OCI-M2 (cell line): ENCODE results near the gene WNT6.

Experiments
- DNase-seq: peaks from one replicate; lab custom pipeline; 2025; ENCODE audit not compliant: unreplicated experiment; lab: John Stamatoyannopoulos, UW

The WNT6 gene

DNA sequence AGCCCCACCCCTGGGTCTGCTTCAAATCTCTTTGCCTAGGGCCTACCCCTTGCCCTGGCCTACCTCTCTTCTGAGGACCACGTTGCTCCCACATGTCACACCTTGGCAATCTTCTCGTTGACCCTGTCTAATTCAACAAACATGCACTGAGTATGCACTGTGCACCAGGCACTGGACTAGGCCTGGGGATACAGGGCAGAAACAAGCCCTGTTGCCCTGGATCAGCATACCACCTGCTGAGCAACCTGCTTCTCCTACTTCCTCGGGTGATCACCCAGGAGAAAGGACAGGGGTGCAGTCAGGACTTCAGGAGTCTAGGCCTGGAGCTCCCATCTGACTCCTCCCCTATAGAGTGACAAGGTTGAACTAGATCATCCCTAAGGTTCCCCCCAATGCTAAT lies 30.8 kb downstream of the WNT6 start:
- DNase-seq, result no peak

DNA sequence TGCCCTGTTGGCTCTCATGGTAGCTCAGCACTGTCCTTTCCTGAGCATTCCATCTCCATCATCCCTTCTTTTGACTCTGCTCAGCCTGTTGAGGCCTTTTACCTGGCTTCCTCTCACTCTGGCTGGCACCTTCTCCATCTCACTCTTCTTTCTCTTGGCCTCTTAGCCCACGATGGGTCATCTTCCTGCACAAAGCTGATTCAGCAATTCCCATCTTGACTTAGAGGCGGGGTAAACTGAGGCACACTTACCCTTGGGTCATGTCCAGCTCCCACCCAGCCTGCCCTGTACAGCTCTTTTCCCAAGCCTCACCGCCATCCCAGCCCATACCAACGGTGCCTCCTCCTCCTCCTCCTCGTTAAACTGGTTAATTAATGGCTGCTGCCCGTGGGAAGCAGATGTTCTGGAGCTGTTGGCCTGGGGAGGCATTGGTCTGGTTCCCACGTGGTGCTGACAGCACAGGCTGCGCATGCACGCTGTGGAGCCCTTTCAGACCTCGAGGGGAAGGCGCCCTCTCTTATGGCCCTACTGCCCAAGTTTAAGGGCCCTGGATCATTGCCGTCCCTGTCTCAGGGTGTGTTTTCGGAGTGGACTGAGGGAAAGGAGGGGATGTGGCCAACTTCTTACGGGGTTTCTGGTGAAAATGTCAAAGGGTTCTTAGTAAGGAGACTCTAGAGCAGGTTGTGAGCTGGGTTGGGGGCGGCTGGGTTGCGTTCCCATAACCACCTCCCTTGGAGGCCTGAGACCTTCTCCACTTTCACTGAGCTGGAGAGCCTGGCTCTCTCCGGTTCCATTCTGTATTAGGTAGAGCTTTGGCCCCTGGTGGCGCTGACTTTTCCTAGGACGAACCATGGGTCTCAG lies 31.9 kb downstream of the WNT6 start:
- no peak for DNase-seq

DNA sequence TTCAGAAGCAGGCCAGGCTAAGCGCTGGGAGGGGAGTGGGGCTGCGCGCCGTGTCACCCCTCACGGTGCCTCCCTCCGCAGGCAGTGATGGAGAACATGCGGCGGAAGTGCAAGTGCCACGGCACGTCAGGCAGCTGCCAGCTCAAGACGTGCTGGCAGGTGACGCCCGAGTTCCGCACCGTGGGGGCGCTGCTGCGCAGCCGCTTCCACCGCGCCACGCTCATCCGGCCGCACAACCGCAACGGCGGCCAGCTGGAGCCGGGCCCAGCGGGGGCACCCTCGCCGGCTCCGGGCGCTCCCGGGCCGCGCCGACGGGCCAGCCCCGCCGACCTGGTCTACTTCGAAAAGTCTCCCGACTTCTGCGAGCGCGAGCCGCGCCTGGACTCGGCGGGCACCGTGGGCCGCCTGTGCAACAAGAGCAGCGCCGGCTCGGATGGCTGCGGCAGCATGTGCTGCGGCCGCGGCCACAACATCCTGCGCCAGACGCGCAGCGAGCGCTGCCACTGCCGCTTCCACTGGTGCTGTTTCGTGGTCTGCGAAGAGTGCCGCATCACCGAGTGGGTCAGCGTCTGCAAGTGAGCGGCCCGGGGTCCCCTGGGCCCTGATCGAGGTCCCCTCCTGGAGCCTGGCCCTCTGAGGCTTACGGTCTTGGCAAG lies 33.2 kb downstream of the WNT6 start:
- DNase-seq, result no peak

DNA sequence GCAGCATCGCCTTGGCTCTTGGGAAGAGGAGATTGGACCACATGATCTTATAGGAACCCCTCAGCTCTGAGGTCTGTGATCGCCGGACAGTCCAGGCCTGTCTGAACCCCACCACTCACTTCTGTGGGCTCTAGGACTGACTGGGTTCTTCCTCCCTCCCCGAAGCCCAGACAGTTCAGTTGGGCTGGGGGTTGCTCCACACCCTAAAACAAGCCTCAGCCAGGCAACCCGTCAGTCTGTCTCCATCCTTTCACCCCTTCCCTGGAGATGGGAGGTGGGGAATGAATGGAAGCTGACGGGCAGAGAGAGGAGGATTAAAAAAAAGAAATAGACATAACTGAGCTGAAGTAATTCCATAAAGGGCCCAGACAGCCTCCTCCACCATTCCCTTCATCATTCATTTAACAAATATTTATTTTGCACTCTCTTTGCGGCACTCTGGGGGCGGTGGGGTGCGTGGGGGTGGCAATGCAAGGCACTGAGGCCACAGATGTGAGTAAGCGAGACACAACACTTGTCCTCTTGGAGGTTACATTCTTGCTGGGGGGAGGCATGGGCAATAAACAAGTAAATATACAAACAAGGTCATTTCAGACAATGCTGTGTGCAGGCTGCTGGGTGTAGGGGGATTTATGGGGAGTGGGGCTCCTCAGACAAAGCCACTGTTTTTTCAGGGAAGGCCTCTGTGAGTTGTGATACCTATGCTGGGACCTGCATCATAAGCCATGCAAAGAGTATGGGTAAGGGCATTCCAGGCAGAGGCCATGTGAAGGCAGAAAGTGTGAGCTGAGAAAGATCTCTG lies 33.9 kb downstream of the WNT6 start:
- DNase-seq, result no peak

DNA sequence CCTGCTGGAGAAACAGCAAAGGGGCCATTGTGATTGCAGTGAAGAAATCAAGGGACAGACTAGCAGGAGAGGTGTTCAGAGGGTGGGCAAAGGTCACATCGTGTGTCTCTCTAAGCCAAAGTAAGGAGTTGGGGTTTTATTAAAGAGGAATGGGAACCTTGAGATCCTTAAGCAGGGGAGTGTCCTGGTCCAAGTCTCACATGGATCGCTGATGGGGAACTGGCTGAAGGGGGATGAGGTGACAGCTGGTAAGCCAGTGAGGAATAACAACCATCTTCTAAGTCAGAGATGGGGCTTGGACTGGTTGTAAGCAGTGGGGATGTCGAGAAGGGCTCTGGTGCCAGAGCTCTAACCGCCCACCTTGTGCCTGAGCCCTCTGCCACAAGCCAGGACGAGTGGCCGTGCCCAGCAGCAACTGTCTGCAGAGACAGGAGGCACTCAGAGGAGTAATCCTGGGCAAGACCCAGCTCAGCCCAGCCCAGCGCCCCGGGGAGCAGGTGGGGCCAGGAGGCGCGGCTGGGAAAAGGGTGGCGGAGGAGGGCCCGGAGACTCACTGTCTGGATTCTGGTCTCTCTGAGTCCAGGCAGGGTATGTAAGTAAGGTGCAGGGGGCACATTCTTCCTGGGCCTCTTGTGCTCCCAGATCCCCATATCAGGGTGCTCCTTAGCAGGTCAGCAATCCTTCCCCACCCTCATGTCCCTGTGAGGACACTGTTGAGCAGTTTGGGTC lies 34.7 kb downstream of the WNT6 start:
- no peak for DNase-seq

DNA sequence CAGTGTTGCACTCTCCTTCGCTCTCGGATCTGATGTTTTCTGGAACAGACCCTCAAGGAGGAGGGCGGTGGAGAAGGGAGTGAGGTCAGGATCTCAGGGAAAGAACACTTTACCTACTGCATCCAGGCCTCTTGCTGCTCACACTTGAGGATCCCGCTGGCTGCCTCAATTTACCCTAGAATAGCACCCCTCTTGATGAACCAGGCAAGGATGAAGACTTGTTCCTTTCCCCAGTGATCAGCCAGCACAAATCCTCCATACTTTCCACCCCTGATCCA lies 35.2 kb downstream of the WNT6 start:
- DNase-seq, result no peak

DNA sequence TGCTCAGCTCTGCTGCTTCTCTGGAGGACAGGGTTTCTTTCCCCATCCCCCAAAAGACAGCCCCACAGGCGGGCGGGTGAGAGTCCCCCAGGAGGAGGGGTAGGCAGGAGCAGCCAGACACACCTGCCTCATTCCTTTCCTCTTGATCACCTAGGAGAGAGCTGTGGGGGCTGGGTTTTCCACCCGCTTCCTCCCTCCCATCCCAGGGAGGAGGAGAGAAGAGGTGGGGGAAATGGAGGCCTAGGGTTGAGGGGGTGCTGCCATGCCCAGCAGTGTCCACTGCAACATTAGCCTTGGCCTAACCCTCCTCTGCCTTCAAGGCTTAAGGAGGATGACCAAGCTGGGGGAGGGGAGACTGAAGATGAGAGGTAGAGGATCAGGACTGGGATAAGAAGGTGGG lies 35.7 kb downstream of the WNT6 start:
- no peak for DNase-seq

DNA sequence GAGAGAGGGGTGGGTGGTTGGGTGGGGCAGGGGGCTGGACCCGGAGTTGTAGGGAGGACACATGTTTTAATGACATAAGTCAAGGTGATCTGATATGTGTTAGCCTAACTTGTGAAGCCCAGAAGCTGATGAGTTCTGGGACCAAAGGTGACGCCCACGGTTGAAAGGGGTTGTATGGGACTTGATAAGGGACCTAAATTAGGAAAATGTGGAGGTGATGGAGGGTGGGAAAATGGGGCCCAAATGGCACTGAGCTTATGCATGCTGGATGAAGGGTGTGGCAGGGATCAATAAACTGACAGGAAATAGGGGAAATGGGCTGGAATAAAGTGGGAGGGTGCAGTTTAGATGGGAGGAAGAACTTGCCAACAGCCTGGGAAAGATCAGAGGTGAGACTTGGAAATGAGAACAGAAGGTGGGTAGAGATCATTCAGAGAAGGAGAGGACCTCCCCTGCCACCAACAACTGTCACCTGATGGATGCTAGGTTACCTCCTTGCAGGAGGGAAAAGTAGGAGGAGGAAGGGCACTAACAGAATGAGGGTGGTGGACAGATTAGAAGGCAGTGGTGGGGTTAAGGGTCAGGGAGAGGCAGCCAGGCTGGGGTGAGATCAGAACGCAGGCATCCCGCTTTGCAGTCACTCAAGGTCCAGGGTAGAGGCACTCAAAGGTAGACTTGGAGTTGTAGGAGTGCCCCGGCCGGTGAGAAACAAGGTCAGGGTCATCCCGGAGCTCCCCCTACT lies 36.3 kb downstream of the WNT6 start:
- DNase-seq, result no peak

DNA sequence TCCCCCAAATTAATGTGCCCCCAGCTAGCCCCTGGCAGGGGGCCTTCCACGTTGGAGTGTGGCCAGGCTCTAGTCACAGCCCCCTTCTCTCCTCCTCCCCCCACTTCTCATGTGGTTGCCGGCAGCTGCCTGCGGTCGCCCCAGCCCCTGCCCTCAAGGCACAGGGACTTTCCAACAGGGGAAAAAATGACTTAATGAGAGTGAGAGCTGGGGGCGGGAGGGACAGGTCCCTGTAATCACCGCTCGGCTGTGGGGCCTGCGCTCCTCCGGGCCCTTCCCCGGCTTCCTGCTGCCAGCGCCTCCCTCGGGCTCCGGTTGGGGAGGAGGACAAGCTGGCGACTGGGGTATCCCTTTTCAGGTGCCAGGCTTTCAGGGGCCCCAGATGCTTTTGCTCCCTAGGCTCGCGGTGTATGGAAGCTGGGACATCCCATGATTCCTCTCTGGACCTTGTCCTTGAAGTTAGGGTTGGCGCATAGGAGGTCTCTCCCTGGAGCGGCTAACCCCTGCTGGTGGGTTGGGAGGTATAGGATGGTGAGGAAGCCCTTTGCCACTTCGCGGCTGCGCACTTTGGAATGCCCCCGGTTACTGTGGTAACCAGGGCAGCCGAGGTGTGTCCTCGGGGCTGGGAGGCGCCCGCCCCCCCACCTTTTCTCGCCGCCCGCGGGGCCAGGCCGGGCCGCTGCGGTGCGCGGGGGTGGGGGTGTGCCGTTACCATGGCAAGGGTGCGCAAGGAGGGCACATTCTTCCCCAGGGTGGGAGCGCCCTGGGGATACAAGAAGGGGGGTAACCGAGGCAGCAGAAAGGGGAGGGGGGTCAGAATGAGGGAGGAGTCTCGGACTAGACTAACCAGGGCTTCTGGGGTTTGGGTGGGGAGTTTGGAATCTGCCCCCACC lies 37.1 kb downstream of the WNT6 start:
- no peak for DNase-seq

DNA sequence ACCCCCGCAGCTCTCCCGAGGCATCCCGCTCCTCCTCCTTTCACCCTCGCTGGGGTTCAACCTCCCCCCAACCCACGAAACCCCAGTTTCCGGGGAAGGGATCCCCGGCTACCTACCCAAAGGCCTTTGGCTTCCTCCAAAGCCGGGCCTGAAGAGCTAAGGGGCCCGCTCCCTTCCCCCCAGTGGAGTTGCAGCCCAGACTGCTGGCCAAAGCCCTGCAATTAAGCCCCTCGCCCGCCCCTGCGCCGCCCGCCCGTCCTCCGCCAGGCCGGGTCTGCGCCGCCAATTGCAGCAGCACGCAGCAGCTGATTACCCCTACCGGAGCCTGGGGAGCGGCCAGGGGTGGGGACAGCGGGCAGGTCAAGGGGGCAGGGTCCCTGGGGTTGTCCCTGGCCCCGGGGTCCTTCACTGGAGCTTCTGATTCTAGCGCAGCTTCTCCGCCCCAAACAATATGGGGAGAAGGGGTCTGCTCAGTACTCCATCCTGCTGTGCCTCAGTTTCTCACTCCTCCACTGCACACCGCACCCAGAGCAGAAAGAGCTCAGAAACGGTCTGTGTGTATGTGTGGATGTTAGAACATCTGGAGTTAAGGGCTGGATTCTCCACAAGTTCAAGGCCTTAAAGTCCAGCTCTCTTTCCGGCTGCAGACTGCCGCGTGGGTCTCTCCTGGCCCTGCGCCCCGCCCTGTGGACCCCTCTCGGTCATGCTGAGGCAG lies 37.9 kb downstream of the WNT6 start:
- no peak for DNase-seq

DNA sequence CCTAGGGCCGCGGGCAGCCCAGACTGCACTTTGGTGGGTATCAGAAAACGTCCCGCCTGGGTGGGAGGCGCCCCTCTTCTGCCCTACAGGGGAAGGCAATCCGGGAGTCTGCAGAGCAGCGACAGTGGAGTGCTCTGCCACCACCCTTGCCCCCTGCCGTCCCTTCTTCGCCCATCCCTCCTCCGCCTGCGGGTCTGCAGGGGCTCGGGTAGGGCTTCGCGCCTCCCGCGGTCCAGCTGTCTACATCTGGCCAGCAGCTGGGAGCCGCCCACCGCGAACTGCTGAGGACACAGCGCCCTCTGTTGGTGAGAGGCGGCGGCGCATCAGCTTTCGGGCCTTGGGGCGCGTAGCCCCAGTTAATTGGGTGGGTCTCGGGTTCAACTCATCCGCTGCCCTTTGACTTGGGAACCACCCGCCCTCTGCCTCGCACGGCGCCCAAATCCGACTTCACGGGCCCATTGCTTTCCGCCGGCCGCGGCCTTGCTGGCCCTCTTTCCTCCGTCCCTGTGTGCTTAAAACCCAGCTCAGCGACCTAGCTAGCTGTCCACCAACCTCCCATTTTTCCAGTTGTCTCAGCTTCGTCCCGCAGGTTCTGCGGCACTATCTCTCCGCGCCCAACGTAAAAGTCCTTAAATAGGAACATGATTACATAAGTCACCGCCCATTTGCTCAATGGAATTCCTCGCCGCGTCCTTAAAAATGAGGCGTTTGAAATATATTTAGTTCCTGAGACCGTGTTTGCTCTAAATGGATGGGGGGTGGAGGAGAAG lies 38.7 kb downstream of the WNT6 start:
- DNase-seq, result peak; percentile 47

DNA sequence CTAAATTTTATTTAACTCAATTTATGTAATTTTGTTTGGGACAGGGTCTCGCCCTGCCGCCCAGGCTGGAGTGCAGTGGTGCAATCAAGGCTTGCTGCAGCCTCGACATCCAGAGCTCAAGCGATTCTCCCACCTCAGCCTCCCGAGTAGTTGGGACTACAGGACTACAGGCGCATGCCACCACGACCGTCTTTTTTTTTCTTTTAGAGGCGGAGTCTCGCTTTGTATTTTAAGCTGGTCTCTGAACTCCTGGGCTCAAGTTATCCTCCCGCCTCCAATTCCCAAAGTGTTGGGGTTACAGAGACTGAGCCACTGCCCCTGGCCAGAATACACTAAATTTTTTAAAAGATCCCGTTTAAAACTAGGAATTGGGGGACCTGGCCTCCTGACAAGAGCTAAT lies 39.5 kb downstream of the WNT6 start:
- no peak for DNase-seq

DNA sequence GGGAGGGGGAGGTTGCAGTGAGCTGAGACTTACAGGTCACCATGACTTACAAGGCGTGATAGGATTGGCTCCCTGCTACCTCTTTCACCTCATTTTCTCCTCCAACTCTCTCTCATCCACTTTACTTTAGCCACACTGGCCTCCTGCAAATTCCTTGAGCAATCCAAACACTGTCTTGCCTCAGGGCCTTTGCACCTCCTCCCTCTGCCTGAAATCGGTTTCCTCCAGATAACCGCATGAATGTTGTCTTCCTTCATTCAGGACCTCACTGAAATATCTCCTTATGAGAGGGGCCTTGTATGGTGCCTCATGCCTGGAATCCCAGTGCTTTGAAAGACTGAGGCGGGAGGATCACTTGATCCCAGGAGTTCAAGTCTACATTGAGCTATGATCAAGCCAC lies 42.8 kb downstream of the WNT6 start:
- no peak for DNase-seq

DNA sequence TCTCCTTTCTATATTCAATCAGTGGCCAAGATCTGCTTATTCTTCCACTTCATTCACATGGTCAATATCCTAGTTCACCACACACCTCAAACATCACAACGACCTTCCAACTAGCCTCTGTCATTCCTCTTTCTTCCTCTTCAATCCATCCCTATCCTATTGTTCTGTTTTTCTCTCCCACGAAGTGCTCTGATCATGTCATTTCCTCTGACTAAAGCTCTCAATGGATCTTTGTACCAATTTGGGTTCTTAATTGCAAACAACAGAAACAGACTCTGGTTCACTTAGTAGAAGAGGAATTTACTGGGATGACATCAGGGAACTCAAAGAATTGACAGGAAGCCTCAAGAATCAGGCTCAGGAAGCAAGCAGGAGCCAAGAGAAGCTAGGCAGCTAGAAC lies 44.6 kb downstream of the WNT6 start:
- DNase-seq, result no peak

DNA sequence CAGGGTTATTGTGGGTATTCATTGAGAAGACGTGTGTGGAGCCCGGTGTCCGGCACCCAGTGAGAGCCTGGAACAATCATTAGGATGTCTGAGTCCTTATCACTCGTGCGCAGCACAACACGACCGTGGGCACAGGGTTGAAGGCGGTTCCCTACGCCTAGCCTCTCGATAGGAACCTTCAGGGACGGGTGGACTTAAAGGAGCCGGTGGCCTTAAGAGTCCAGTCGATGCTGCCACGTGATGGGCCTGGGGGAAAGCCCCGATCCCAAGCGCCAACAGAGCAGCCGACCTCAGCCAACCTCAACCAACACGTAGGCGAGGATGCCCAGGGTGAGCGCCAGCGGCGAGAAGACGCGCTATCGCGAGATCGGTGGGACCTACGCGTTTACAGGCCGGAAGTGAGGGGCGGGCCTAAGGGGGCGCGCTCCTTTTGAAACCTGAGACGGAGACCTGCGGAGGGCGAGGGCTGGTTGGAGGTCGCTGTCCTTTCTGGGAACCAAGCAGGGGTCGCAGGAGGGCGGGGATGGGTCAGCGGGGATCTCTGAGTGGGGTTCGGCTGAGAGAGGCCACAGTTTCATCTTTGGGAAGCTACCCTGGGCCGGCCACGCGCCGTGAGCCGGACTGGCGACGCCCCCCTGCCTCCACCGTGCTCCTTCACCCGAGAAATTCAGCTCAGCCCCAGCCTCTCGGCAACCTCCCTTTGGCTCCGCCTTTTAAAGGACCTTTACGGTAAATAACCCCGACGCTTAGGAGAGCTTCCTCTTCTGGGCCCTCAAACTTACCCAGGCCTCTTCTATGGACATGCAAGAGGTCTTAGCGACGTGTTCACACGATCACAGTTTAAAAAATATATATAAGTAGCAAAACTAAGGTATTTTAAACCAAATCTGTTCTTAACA lies 49.4 kb downstream of the WNT6 start:
- peak; percentile 65 for DNase-seq

DNA sequence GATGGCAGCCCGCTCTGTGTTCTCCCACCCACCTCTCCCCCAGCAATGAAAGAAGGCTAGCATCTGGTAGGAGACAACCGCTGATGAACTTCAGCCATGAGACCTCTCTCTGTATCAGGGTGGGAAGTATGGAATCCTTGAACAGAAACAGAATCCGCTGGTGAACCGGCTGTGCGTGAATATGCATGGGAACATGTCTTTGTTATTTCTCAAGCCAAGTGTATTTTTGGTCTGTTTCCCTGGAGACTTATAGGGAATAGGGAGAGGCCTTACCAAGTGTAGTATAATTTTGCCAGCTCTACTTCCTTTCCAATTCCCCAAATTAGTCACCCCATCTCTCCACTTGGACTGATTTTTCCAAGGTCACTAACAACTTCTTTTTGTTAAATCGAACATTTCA lies 51.1 kb downstream of the WNT6 start:
- DNase-seq, result no peak

DNA sequence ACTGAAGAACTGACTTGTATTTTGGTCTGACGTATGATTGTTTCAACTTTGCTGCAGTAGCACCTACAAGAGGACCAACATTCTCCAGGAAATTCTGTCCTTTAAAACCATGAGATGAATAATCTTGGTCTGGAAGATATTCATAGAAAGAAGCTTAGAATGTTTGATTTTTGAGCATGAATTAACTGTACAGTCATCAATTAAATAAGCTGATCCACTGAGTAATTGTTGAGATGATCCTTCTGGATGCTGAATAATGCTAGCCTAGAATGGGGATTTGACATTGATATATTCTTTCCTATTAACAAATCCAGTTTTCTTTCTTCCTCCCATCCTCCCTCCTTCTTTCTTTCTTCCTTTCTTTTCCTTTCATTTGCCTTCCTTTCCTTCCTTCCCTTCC lies 60.9 kb downstream of the WNT6 start:
- DNase-seq, result no peak
